ENCODE measurements around the gene ACACA. TPM values are rescaled to one million over a fixed set of nuclear protein-coding genes. Genes with fewer than 3 reads are reported as not detected.

Gene ACACA
- total RNA-seq, 1 donor from 2014 or later = 42.4 TPM

DNA sequence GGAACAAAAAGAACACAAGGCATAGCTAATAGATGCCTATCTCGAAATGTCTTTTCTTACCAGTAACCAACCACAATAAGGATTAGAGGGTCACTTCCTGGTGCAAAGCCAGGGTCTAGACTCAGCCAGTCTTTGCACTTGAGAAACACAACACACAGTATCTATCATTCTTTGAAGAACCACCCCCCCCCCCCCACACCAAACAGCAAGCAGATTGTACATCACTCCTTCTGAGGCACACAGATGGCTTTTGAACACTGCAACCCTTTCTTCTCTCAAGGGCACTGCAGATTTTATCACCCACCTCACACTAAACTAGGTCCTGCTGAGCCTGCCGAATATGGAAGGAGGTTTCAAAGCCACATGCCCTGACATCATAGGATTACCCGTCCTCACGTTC, 312.2 kb downstream of the ACACA start:
- DNase-seq (no peak), ATAC-seq (ENCODE audit: low read depth) (no peak)
- H3K36me3 Mint-ChIP-seq (ENCODE audit: low read depth) = peaks cover 54% of the 10 kb centered on the region
- POLR2A ChIA-PET = no interaction called here
- H3K27me3 Mint-ChIP-seq = no peaks in the 10 kb centered on the region
- TF ChIP-seq, protein P1, sequence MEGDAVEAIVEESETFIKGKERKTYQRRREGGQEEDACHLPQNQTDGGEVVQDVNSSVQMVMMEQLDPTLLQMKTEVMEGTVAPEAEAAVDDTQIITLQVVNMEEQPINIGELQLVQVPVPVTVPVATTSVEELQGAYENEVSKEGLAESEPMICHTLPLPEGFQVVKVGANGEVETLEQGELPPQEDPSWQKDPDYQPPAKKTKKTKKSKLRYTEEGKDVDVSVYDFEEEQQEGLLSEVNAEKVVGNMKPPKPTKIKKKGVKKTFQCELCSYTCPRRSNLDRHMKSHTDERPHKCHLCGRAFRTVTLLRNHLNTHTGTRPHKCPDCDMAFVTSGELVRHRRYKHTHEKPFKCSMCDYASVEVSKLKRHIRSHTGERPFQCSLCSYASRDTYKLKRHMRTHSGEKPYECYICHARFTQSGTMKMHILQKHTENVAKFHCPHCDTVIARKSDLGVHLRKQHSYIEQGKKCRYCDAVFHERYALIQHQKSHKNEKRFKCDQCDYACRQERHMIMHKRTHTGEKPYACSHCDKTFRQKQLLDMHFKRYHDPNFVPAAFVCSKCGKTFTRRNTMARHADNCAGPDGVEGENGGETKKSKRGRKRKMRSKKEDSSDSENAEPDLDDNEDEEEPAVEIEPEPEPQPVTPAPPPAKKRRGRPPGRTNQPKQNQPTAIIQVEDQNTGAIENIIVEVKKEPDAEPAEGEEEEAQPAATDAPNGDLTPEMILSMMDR (IDR thresholded peaks at IDR 0.05) = no peak
- H3K27ac Mint-ChIP-seq = no peak overlapping the region
- no peak overlapping the region for H3K4me3 Mint-ChIP-seq
- no peaks in the 10 kb centered on the region for H3K9me3 Mint-ChIP-seq
- intact Hi-C loops (cut with micrococcal nuclease) = no loop called here
- CTCF ChIA-PET = no interaction called here
- H3K4me1 Mint-ChIP-seq = peaks cover 11% of the 10 kb centered on the region

DNA sequence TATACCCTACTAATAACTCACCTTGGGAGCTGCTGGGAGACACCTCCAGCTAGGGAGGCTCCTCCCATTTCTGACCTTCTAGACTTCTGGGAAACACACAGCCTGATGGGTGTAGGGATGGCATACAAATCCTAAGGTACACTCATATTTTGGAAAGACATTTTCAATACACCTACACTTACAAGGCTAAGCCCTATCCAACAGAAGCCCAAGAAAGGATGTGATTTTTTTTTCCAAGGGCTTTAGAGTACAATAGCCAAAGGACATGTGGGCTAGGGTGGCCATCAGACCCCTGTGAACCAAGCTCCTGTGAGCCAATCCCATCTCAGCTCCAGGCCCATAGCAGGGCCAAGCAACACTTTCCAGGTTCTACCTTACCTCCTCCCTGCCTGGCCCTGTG, 313.9 kb downstream of the ACACA start:
- ChIA-PET CTCF (no interaction called here), POLR2A (no interaction called here)
- H3K27ac Mint-ChIP-seq = no peak overlapping the region
- H3K4me1 Mint-ChIP-seq = peaks cover 11% of the 10 kb centered on the region
- no peak for DNase-seq
- TF ChIP-seq, protein P1 (IDR thresholded peaks at IDR 0.05) = no peak
- intact Hi-C loops (cut with micrococcal nuclease) = no loop called here
- peaks cover 61% of the 10 kb centered on the region for H3K36me3 Mint-ChIP-seq (ENCODE audit: low read depth)
- no peaks in the 10 kb centered on the region for H3K9me3 Mint-ChIP-seq
- ATAC-seq (ENCODE audit: low read depth) = no peak
- H3K4me3 Mint-ChIP-seq = no peak overlapping the region
- H3K27me3 Mint-ChIP-seq = no peaks in the 10 kb centered on the region

DNA sequence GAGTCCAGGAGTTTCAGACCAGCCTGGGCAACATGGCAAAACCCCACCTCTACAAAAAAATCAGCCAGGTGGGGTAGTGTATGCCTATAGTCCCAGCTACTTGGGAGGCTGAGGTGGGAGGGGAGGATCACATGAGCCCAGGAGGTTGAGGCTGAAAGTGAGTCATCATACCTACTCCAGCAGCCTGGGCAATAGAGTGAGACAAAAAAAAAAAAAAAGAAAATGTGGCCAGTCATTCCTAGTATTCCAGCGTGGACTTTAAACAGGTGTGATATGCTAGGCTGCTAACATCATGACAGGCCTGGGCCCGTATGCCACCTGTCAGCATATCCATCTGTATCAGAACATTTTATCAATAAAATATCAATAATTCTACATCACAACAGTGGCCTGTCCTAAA, 314.6 kb downstream of the ACACA start:
- intact Hi-C loops (cut with micrococcal nuclease) = no loop called here
- Mint-ChIP-seq H3K36me3 (ENCODE audit: low read depth) (peaks cover 60% of the 10 kb centered on the region), H3K9me3 (no peaks in the 10 kb centered on the region), H3K27ac (no peak overlapping the region), H3K4me1 (peaks cover 11% of the 10 kb centered on the region), H3K4me3 (no peak overlapping the region), H3K27me3 (no peaks in the 10 kb centered on the region)
- DNase-seq = no peak
- TF ChIP-seq, protein P1 (IDR thresholded peaks at IDR 0.05) = no peak
- no peak for ATAC-seq (ENCODE audit: low read depth)
- ChIA-PET POLR2A (no interaction called here), CTCF (no interaction called here)

DNA sequence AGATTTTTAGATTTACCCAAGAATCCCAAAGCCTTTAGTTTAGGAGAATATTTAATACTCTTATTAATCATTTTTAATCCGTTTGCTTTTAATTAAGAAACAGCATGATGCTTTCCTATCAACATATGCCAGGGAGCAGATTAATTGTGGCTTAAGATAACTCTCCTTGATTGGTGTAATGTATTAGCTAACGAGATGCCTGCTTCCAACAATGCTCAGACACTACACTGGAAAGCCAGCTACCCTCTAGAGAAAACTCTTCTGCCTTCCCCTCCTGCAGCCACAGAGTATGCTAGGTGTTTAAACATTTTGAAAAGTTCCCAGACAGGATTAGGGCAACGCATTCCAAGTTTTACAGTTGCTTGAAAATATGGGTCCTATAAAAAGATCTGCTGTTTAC, 315.7 kb downstream of the ACACA start:
- H3K36me3 Mint-ChIP-seq (ENCODE audit: low read depth) = peaks cover 56% of the 10 kb centered on the region
- TF ChIP-seq, protein P1 (IDR thresholded peaks at IDR 0.05) = no peak

DNA sequence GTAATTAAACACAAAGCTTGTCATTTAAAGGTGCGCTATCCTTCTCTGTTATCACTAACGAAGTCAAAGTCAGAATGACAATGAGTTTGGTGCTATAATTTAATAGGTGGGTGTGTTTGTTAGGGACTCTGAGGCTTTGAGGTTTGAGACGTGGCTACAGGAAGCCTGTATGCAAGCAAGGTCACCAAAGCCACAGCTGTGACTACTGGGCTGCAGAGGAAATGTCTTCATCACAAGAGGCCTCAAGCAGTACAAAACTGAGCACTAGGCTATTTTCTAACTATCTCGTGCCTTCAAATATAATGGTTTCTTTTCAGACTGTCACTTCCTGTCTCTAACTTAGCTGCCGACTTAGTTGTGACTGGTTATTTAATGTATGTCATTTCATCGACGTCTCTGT, 316.7 kb downstream of the ACACA start:
- CTCF ChIA-PET = no interaction called here
- TF ChIP-seq, protein P1 (IDR thresholded peaks at IDR 0.05) = no peak
- POLR2A ChIA-PET = no interaction called here
- Mint-ChIP-seq H3K27me3 (no peaks in the 10 kb centered on the region), H3K4me3 (no peak overlapping the region), H3K27ac (peak overlapping the region; percentile 38), H3K36me3 (ENCODE audit: low read depth) (peaks cover 53% of the 10 kb centered on the region), H3K9me3 (no peaks in the 10 kb centered on the region), H3K4me1 (peaks cover 11% of the 10 kb centered on the region)
- ATAC-seq (ENCODE audit: low read depth) = no peak
- intact Hi-C loops (cut with micrococcal nuclease) = no loop called here
- DNase-seq = no peak

More for the DNA sequence above, 315.7 kb downstream of the ACACA start:
- POLR2A ChIA-PET = no interaction called here
- H3K27me3 Mint-ChIP-seq = no peaks in the 10 kb centered on the region
- no peak for DNase-seq
- intact Hi-C loops (cut with micrococcal nuclease) = no loop called here
- CTCF ChIA-PET = no interaction called here
- H3K27ac Mint-ChIP-seq = no peak overlapping the region
- peaks cover 11% of the 10 kb centered on the region for H3K4me1 Mint-ChIP-seq
- no peaks in the 10 kb centered on the region for H3K9me3 Mint-ChIP-seq
- no peak overlapping the region for H3K4me3 Mint-ChIP-seq
- no peak for ATAC-seq (ENCODE audit: low read depth)
